Osteoblast (primary cell): ENCODE data around the gene LHX2. TPM values are rescaled to one million over a fixed set of nuclear protein-coding genes. Genes with fewer than 3 reads are reported as not detected.

Source experiments
- DNase-seq: peaks from one replicate; pipeline ENCODE4 v3.0.0; 2011; ENCODE audit warnings: low spot score, mixed read lengths; ENCODE audit not compliant: insufficient read length; ENCODE audit errors: missing footprints
- H2AFZ ChIP-seq: 2 replicates; pipeline ENCODE4 v1.6.0; 2011; ENCODE audit warnings: mild to moderate bottlenecking, low read length
- H3K27ac ChIP-seq: 2 replicates; pipeline ENCODE4 v1.5.1; 2011; ENCODE audit warnings: mild to moderate bottlenecking, low read depth, low read length, moderate library complexity
- H3K27me3 ChIP-seq: 2 replicates; pipeline ENCODE4 v1.6.0; 2012; ENCODE audit warnings: mild to moderate bottlenecking, control low read depth, inconsistent platforms, low read length, moderate library complexity; ENCODE audit not compliant: insufficient read depth
- H3K36me3 ChIP-seq: 2 replicates; pipeline ENCODE4 v1.5.1; 2011; ENCODE audit warnings: mild to moderate bottlenecking, low read length, control low read depth, moderate library complexity; ENCODE audit not compliant: insufficient read depth
- H3K4me1 ChIP-seq: 2 replicates; pipeline ENCODE4 v1.5.1; 2011; ENCODE audit warnings: mild to moderate bottlenecking, low read length, control low read depth, moderate library complexity; ENCODE audit not compliant: insufficient read depth
- H3K4me2 ChIP-seq: 2 replicates; pipeline ENCODE4 v1.6.0; 2011; ENCODE audit warnings: mild to moderate bottlenecking, low read length; ENCODE audit not compliant: insufficient read depth
- H3K4me3 ChIP-seq: fragments of 200-600 bp; sonication (generic); 3 replicates; pipeline ENCODE4 v1.5.1; 2012; ENCODE audit warnings: mild to moderate bottlenecking, low read length, inconsistent platforms; ENCODE audit not compliant: insufficient read depth
- H3K79me2 ChIP-seq: 2 replicates; pipeline ENCODE4 v1.6.0; 2012; ENCODE audit warnings: mild to moderate bottlenecking, low read length, control low read depth, inconsistent platforms; ENCODE audit not compliant: insufficient read depth
- H3K9me3 ChIP-seq: 2 replicates; pipeline ENCODE4 v1.5.1; 2011; ENCODE audit warnings: low read depth, low read length, control low read depth
- H4K20me1 ChIP-seq: 2 replicates; pipeline ENCODE4 v1.6.0; 2012; ENCODE audit warnings: mild to moderate bottlenecking, low read length, control low read depth; ENCODE audit not compliant: insufficient read depth
- total RNA-seq: library from RNA; depleted of rRNA; stranded (reverse); fragments of >200 nt; gene quantifications from 2 replicates; pipeline ENCODE4 v1.2.3, GENCODE V29; 2012
- TF ChIP-seq, protein P1 (sequence below): IDR thresholded peaks from 2 replicates; pipeline ENCODE4 v1.5.1; 2011; ENCODE audit warnings: mild to moderate bottlenecking, low read depth, low read length, moderate library complexity; ENCODE audit errors: extremely low read depth

The LHX2 gene, protein sequence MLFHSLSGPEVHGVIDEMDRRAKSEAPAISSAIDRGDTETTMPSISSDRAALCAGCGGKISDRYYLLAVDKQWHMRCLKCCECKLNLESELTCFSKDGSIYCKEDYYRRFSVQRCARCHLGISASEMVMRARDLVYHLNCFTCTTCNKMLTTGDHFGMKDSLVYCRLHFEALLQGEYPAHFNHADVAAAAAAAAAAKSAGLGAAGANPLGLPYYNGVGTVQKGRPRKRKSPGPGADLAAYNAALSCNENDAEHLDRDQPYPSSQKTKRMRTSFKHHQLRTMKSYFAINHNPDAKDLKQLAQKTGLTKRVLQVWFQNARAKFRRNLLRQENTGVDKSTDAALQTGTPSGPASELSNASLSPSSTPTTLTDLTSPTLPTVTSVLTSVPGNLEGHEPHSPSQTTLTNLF
- total RNA-seq: not detected in 2 replicates

DNA sequence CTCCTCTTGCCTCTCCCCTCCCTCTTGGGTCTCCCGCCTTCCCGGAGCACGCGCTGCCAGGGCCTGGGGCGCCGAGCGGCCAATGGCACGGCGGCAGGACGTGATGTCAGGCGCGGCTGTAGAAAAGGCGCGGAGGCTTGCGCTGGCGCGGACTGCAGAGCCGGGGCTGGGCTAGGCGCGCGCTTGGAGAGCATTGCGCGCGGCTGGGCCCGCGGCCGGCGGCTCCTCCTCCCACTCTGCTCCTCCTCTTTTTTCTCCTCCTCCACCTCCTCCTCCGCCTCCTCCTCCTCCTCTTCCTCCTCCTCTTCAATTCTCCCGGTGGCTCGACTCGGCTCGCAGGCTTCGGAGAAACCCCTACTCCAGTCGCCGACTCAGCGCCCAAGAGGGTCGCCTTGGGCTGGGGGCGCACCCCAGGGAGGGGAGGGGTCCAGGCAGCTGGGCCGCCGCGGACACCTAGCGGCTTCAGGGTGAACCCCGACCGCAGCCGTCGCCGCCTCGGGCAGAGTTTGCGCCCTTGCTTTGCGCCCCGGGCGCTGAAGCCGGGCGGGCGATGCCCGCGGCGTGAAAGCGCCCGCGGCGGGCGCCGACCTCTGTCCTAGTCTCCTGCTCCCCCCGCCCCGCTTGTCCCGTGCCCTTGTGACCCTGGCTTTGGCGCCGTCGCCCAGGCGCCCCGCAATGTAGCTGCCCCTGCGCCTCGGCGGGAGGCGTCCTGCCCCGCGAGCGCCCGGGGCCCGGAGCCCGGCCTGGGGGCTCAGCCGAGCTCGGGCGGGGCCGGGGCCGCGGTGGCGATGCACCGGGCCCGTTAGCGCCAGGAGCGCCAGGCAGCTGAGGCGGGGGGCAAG is at the start of gene LHX2:
Gene LHX2 (plus strand): TSS at position 309 of the 842 bp plus-strand sequence. CDS start 581 bp downstream, outside the sequence.
- H2AFZ ChIP-seq: no peak within 1 kb of the TSS
- TF ChIP-seq, protein P1, sequence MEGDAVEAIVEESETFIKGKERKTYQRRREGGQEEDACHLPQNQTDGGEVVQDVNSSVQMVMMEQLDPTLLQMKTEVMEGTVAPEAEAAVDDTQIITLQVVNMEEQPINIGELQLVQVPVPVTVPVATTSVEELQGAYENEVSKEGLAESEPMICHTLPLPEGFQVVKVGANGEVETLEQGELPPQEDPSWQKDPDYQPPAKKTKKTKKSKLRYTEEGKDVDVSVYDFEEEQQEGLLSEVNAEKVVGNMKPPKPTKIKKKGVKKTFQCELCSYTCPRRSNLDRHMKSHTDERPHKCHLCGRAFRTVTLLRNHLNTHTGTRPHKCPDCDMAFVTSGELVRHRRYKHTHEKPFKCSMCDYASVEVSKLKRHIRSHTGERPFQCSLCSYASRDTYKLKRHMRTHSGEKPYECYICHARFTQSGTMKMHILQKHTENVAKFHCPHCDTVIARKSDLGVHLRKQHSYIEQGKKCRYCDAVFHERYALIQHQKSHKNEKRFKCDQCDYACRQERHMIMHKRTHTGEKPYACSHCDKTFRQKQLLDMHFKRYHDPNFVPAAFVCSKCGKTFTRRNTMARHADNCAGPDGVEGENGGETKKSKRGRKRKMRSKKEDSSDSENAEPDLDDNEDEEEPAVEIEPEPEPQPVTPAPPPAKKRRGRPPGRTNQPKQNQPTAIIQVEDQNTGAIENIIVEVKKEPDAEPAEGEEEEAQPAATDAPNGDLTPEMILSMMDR: no peak
- H3K36me3 ChIP-seq: no peaks in the 10 kb centered on the region
- H3K4me3 ChIP-seq: peak within 1 kb of the TSS; percentile 63
- H3K4me2 ChIP-seq: peak within 1 kb of the TSS; percentile 68
- DNase-seq: peak; percentile 98
- H3K27ac ChIP-seq: no peak within 1 kb of the TSS
- no peaks in the 10 kb centered on the region for H3K9me3 ChIP-seq
- H3K27me3 ChIP-seq: peaks cover 84% of the 10 kb centered on the region
- no peaks in the 10 kb centered on the region for H4K20me1 ChIP-seq
- H3K4me1 ChIP-seq: no peaks in the 10 kb centered on the region
- no peaks in the 10 kb centered on the region for H3K79me2 ChIP-seq

DNA sequence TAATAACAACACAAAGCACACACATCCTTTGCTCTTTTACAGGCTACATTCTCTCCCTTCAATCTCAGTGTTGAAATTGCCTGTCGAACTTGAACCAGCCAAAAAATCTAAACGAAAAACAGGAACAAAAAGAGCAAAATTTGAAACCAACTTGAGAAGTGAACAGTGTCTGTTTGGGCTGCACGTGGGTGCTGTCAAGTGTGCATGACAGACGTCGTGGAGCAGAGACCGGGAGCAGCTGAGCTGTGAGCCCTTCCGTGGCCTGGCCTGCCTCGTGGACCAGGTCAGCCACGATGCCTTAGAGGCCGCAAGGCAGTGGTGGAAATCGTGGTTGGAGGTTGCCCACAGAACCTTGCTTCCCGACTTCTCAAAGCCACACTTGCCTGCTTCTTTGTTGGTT is 46.8 kb upstream of the LHX2 start:
- no peak overlapping the region for H2AFZ ChIP-seq
- H3K27ac ChIP-seq: no peak overlapping the region
- no peaks in the 10 kb centered on the region for H3K4me1 ChIP-seq
- peaks cover 22% of the 10 kb centered on the region for H3K27me3 ChIP-seq
- DNase-seq: no peak
- H3K36me3 ChIP-seq: no peaks in the 10 kb centered on the region
- no peak overlapping the region for H3K4me2 ChIP-seq
- no peaks in the 10 kb centered on the region for H3K79me2 ChIP-seq
- H4K20me1 ChIP-seq: no peaks in the 10 kb centered on the region
- no peaks in the 10 kb centered on the region for H3K9me3 ChIP-seq
- H3K4me3 ChIP-seq: no peak overlapping the region
- TF ChIP-seq, protein P1: no peak

DNA sequence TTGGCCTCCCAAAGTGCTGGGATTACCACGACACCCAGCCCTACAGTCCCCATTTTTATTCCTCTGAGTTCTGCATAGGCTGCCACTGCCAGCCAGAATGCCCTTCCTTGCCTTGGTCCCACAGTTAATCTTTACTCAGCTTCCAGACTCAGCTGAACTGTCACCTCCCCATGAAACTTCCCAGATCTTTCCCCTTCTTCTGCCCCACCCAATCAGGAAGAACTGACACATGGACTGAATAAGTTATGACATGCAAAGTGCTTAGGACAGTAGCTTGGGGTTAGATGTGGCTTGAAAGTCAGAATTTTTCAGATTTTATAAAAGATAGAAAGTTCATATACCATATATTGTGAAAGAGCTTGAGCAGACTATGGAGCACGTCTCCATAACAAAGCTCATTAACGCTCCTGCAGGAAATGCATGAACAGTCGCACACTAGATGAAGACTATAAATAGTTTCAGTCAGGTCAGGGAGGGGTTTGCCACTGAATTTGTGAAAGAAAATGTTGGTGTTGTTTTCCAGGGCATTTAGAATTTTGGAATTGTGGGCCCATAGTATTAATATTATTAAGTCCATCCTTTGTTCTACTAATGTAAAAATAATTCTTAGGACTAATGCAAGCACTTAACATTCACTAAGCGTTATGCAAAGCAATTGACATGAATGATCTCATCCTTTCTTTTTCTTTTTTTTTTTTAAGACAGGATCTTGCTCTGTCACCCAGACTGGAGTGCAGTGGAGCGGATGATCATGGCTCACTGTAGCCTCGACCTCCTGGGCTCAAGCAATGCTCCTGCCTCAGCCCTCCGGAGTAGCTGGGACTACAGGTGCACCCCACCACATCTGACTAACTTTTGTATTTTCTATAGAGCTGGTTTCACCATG is 45.5 kb upstream of the LHX2 start:
- no peaks in the 10 kb centered on the region for H3K9me3 ChIP-seq
- no peak overlapping the region for H3K4me2 ChIP-seq
- H4K20me1 ChIP-seq: no peaks in the 10 kb centered on the region
- no peak for DNase-seq
- no peak overlapping the region for H2AFZ ChIP-seq
- H3K27ac ChIP-seq: no peak overlapping the region
- no peaks in the 10 kb centered on the region for H3K36me3 ChIP-seq
- H3K79me2 ChIP-seq: no peaks in the 10 kb centered on the region
- H3K27me3 ChIP-seq: peaks cover 11% of the 10 kb centered on the region
- TF ChIP-seq, protein P1: no peak
- H3K4me1 ChIP-seq: no peaks in the 10 kb centered on the region
- no peak overlapping the region for H3K4me3 ChIP-seq
